NCI-H345 treated with DMSO at 0.1 percent for 48 hours (cell line): ENCODE data around the gene PLP1.
"Not testable (repeated sequence)": the region's sequence is repeated elsewhere in the genome, so short reads cannot be mapped to it uniquely, and the experiment has no call there.

ENCODE experiments used
- DNase-seq: peaks from one replicate; lab custom pipeline; 2025; ENCODE audit not compliant: unreplicated experiment; lab: John Stamatoyannopoulos, UW

PLP1 gene

GRCh38 chrX:103780336-103781061 lies 3.9 kb downstream of the PLP1 start:
- no peak for DNase-seq

- no peak for DNase-seq
Observed at GRCh38 chrX:103781062-103781402, 4.4 kb downstream of the PLP1 start.

- no peak for DNase-seq
Observed at GRCh38 chrX:103781706-103782105, 5.1 kb downstream of the PLP1 start.

GRCh38 chrX:103782640-103783039 lies 6.0 kb downstream of the PLP1 start:
- no peak for DNase-seq

DNA sequence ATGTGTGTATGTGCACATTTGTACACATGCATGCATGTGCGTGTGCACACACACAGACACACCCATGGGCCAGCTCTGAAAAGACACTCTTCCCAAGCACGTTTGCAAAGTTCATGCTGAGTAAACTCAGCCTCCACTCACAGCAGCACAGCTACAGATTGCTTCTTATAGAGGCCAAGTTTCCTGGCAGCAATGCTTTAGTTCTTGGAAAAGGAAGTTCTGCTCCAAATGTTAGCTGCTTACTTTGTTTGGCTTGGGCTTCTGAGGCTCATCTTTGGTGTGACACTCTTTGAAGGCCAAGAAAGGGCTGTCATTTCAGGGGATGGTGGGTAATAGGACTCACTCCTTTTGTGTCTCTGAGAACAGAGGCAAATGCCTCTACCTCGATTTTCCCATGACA lies 6.6 kb downstream of the PLP1 start:
- no peak for DNase-seq

GRCh38 chrX:103783971-103784370 lies 7.3 kb downstream of the PLP1 start:
- no peak for DNase-seq

- DNase-seq = no peak
Observed at GRCh38 chrX:103789004-103789403, 12.4 kb downstream of the PLP1 start.

DNA sequence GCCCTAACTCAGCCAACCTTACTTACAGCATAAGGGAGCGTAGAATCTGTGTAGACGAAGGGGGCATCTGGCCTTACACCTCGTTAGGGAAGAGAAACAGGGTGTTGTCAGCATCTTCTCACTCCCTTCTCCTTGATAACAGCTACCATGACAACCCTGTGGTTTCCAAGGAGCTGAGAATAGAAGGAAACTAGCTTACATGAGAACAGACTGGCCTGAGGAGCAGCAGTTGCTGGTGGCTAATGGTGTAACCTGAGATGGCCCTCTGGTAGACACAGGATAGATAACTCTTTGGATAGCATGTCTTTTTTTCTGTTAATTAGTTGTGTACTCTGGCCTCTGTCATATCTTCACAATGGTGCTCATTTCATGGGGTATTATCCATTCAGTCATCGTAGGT lies 14.6 kb downstream of the PLP1 start:
- no peak for DNase-seq

DNA sequence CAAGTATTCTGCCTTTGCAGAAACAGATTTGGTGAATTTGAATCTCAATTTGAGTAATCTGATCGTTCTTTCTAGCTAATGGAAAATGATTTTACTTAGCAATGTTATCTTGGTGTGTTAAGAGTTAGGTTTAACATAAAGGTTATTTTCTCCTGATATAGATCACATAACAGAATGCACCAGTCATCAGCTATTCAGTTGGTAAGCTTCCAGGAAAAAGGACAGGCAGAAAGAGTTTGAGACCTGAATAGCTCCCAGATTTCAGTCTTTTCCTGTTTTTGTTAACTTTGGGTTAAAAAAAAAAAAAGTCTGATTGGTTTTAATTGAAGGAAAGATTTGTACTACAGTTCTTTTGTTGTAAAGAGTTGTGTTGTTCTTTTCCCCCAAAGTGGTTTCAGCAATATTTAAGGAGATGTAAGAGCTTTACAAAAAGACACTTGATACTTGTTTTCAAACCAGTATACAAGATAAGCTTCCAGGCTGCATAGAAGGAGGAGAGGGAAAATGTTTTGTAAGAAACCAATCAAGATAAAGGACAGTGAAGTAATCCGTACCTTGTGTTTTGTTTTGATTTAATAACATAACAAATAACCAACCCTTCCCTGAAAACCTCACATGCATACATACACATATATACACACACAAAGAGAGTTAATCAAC lies 15.3 kb downstream of the PLP1 start:
- no peak for DNase-seq

DNA sequence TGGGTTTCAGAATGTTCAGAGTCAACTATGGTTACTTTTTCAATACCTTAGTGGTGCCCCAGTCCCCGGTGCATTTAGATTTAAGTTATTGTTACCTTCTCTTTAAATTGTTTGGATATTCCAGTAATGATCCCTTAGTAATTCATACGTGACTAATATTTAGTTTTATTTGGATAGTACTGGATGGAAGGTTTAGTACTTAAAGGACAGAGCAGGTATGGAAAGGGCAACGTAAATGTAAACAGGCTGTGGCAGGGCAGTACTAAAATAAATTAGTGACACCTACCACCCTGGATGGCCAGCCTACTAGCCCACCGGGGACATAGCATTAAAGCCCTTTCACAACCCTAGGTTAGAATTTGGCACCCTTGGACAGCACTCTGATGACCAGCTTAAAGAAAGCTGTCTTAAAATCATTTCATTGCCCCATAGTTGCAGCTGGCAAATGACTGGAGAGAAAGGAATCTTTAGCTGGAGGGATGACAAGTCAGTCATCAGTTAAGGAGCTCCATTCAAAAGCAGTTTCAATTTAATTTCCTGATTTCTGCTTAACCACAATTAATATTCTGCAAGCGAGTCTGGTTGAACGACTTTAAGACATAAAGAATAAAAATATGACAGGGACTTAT lies 16.4 kb downstream of the PLP1 start:
- DNase-seq = no peak

GRCh38 chrX:103793545-103793940 lies 16.9 kb downstream of the PLP1 start:
- no peak for DNase-seq

- no peak for DNase-seq
Observed at GRCh38 chrX:103794119-103794518, 17.5 kb downstream of the PLP1 start.

GRCh38 chrX:103797691-103798090 lies 21.1 kb downstream of the PLP1 start:
- no peak for DNase-seq

GRCh38 chrX:103800318-103800717 lies 23.7 kb downstream of the PLP1 start:
- DNase-seq = no peak

GRCh38 chrX:103805860-103806259 lies 29.2 kb downstream of the PLP1 start:
- DNase-seq = no peak

DNA sequence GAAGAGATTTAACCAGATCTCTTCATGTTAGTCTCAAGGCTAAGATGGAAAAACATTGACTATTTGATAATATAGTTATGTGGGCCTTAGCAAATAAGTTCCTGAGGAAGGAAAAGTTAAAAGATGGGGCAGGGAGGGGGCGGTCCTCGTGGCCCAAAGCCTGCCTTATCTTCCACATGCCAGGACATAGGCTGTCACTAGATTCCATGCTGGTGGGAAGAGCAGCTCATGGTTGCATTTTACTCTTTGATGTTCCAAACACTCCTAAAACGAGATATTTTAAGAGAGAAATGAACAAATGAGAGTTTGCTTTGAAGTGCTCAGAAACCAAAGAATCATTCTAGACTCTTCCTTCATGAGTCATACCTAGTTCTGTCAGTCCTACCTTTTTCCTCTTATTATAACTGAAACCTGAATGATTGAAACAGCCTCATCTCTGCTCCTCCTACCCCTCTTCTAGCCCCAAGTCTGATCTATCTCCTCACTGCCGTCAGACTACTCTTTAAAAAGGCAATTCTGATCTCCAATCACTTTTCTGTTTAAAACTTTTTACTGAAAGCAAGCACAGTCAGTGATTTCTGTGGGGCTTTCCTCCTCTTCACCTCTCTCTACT lies 30.3 kb downstream of the PLP1 start:
- no peak for DNase-seq

- no peak for DNase-seq
Observed at GRCh38 chrX:103811858-103812257, 35.2 kb downstream of the PLP1 start.

DNA sequence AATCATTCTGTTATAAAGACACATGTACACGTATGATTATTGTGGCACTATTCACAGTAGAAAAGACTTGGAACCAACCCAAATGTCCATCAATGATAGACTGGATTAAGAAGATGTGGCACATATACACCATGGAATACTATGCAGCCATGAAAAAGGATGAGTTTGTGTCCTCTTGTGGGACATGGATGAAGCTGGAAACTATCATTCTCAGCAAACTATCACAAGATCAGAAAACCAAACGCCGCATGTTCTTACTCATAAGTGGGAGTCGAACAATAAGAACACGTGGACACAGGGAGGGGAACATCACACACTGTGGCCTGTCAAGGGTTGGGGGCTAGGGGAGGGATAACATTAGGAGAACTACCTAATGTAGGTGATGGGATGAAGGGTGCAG lies 40.5 kb downstream of the PLP1 start:
- DNase-seq = not testable (repeated sequence)

DNA sequence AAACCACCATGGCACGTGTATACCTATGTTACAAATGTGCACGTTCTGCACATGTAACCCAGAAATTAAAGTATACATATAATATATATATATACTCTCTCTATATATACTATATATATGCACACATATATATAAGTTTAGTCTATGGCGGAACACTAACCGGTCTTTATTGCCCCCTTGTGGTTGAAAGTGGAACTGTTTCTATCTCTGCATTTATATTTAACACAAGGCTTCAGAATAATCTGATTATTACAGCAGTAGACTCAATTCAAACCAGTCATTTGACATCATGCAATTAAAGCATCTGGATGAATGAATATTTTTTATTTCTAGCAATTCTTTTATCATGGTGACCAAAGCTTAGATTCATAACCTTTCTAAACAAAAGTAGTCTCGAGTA lies 40.9 kb downstream of the PLP1 start:
- peak; percentile 1 for DNase-seq

- DNase-seq = no peak
Observed at GRCh38 chrX:103818842-103819619, 42.4 kb downstream of the PLP1 start.

DNA sequence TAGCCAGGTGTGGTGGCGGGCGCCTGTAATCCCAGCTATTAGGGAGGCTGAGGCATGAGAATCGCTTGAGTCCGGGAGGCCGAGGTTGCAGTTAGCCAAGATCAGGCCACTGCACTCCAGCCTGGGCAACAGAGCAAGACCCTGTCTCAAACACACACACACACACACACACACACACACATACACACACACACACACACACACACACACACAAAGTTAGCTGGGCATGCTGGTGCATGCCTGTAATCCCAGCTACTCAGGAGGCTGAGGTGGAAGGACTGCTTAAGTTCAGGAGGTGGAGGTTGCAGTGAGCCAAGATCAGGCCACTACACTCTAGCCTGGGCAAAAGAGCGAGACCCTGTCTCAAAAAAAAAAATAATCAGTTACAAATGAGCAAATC lies 44.2 kb downstream of the PLP1 start:
- not testable (repeated sequence) for DNase-seq
